GM18498 (cell line): ENCODE results near the gene LDB3.
A peak's percentile ranks its signal among the peaks of the same experiment; 100 is the strongest.

Experiments used
- ATAC-seq: cut with Tn5 transposase; IDR thresholded peaks from one replicate; pipeline ENCODE4 v1.9.1; 2021; ENCODE audit warnings: mild to moderate bottlenecking, moderate library complexity; ENCODE audit not compliant: unreplicated experiment

LDB3 gene

GRCh38 chr10:86757113-86757972 lies 89.0 kb downstream of the LDB3 start:
- ATAC-seq = peak; percentile 5

DNA sequence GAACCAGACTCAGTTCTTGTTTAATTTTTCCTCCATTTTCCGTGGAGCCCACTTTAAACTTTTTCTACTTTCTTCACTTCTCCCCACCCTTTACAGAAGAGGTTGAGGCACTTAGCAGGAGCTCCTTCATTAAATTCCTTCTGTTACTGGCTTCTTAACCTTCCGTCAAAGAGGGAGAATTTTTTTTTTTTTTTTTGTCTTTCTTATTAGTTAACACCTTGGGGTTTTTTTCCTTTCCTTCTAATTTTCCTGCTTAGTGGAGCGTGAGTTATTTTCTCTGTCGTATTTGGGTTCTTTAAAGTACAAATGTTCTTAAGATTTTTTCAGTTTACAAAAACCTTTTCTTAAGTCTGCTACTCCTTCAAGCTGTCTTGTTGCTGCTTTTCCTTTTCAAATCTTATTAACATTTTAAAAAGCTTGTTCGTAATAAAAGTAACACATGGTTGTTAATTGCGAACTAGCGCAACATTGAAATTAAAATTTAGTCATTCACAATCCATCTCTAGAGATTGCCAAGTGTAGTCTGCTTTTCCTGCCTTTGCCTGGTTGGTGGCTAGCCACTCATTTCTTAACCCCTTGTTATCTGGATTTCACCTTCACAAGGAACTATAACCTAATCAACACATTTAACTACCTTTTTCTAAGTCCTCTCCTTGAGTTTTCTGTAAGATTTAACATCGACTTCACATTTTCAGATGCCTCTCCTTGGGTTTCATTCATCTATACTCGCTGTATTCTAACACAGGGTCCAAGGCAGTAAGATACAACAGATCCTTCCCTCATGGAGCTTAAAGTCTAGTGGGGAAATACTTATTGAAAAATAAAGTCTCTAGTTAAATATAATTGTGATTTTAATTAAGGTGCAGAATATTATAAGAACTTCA lies 90.1 kb downstream of the LDB3 start:
- ATAC-seq = no peak

DNA sequence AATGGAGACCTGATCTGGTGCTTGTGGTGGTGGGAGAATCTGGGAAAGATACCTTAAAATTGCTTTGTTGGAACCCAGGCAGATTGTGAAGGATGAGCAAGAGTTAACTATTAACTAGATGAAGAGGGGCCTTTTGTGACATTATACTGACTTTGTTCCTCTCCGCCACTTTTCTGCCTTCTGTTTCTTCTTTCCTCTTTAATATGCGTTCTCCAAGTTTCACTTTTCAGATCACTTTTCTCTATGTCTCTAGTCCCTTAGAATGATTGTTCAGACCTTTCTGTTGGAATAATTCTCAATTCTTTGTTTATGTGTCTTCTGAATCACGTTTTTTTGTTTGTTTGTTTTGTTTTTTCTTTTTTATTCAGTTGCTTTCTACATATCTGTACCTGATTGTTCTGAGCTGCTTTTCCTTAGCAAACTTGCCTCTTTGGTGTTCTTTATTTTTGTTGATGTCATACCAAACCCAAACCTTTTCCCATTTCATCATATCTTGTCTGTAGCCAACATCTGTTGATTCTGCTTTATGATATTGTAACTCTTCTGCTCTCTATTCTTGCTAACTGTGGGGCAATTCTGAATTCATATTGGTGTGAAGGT lies 90.9 kb downstream of the LDB3 start:
- no peak for ATAC-seq

DNA sequence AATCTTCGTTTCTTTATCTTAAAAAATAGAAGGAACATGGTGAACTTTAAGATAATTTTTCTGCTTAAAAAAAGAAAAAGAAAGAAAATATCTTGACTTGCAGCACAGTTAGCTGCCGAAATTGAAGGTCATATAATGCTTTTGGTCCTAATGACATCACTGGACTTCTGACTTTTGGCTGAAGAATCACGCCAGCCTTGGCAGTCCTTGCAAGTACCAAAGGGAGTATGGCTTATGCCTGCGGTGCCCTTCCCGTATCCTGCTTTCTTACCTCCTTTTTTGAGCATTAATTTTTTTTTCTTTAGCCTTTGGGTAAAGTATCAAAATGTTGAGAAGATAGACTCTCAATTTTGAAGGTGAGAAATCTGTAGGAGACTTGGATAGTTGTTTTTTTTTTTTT lies 95.1 kb downstream of the LDB3 start:
- ATAC-seq = no peak

DNA sequence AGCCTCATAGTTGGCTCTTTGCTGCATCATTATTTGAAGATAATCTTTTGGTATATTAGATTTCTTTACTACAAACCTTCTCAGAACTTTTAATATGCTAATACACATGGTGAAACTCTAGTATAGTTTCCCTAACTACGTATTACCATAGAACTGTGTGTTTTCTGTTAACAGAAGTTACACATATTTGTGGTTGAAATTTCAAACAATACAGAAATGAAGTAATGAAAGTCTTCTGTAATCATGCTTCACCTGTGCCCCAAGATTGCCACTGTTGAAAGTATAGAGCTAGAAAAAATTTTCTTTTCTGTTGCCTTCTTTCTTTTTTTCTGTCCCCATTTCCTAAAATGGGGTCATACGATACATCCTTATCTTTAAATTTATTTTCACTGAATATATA lies 97.2 kb downstream of the LDB3 start:
- no peak for ATAC-seq

GRCh38 chr10:86768412-86769062 lies 100.2 kb downstream of the LDB3 start:
- no peak for ATAC-seq

- ATAC-seq = no peak
Observed at GRCh38 chr10:86769991-86770390, 101.7 kb downstream of the LDB3 start.

DNA sequence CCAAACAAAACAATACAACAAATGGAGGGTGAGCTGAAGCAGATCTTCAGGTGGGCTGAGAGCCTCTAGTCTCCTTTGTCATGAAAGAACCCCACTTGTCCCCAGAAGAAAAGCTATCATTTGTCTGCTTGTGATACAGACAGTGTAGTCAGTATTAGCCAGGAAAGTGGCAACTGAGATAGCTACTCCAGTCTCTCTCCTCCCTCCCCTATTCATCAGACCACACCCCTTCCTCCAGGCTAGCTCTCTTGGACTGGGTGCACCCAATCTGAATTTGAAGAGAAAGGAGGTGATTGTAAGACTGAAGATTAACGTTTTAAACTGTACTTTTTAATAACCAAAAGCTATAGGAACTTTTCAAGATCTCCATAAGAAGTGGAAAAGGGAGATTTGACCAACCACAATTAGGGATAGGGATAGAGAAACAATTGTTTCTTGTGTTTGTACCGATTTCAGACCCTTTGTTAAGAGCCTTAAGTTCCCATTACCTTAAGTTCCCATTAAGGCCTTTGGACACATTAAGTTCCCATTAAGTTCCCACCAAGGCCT lies 102.2 kb downstream of the LDB3 start:
- no peak for ATAC-seq

GRCh38 chr10:86773498-86773897 lies 105.2 kb downstream of the LDB3 start:
- ATAC-seq = no peak

GRCh38 chr10:86775056-86775869 lies 107.0 kb downstream of the LDB3 start:
- ATAC-seq = peak; percentile 79

GRCh38 chr10:86775870-86776180 lies 107.5 kb downstream of the LDB3 start:
- no peak for ATAC-seq

- ATAC-seq = no peak
Observed at GRCh38 chr10:86779220-86780017, 111.1 kb downstream of the LDB3 start.

DNA sequence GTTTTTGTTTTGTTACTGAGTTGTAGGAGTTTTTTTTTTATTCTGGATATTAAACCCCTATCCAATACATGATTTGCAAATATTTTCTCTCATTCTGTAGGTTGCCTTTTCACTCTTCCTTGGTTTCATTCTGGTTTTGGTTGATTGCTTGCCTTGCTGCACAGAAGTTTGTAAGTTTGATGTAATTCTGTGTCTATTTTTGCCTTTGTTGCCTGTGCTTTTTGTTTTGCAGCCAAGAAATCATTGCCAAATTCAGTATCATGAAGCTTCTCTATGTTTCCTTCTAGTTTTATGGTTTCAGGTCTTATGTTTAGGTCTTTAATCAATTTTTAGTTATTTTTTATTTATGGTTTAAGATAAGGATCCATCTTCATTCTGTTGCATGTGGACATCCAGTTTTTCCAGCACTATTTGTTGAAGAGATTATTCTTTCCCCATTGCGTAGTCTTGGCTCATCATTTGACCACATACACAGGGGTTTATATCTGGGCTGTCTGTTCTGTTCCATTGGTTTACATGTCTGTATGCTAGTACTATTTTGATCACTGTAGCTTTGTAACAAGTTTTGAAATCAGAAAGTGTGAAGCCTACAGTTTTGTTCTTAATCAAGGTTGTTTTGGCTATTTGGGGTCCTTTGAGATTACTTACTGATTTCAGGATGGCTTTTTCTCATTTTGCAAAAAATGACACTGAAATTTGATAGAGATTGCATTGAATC lies 114.5 kb downstream of the LDB3 start:
- ATAC-seq = peak; percentile 89

DNA sequence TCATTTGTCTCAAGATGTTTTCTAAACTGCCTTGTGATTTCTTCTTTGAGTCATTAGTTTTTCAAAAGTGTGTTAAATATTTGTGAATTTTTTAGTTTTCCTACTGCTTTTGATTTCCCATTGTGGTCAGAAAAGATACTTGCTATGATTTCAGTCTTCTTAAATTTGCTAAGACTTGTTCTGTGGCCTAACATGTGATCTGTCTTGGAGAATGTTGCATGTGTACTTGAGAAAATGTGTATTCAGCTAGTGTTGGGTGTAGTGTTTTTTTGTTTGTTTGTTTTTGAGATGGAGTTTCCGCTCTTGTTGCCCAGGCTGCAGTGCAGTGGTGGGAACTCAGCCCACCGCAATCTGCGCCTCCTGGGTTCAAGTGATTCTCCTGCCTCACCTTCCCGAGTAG lies 116.7 kb downstream of the LDB3 start:
- ATAC-seq = no peak
